ENCODE results near the gene GPC1.

GPC1 gene

GRCh38 chr2:240397542-240397916, 37.9 kb upstream of the GPC1 start:
- FAIRE-seq, result no peak

GRCh38 chr2:240397924-240398645, 37.4 kb upstream of the GPC1 start:
- no peak for FAIRE-seq

DNA sequence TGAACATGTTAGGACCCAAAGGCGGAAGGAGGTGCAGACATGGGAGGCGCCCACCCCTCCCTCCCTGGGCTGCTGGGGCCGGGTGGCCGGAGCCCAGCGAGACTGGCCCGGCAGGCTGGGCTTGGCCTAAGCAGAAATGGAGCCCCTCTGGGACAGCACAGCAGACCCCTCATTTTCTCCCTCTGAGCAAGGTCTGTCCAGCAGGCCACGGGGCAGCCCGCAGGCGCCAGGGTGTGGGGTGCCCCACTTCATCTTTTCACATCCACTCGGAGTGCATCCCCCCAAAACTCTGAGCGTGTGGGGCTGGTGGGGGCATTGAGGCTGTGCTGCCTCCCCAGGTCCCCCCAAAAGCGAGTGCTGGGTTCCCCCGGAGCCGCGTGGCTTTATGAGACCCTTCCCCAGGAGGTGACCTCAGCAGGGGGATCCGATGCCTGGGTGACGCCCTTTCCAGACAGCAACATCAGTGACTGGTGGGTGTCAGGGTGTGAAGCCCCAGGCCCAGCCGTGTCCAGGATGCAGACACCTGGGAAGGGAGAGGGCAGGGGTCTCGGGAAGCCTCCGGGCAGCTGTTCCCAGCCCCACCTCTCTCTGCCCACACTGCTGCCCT, 36.7 kb upstream of the GPC1 start:
- no peak for FAIRE-seq

DNA sequence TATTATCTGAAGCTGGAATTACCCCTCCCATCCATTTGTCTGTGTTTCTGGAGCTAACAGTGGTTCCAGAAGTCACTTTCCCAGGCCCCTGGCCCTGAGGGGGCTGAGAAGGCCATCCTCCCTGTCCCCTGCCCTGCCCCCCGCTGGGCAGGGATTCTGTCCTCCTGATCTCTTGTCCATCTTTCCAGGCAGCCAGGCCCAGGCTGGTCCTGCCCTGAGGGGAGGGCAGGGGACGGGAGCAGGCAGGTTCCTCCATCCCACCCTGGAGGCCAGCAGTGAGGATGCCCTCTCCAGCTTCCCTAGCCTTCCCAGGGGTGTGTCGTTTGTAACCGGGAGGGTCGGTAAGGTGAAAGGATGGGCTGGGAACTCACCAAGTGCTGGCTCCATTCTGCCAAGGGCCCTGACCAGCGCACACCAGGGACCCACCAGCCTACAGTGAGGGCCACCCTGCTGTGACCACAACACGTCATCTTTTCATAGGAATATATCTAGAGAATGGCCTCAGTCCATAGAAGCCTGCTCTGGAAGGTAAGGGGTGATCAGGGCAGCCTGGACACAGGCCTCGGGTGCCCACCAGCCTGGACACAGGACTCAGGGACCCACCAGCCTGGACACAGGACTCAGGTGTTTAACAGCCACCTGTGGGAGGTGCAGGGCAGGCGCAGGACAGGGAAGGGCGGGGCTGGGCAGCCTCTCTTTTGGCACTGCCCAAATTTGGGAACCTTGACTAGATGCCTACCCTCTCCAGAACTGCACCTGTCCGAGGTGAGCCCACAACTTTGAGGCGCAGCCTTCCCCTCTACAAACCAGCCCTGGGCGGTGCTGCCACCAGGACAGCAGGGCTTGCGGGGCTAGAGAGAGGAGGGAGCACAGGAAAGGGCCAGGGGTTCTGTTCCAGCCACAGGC, 35.8 kb upstream of the GPC1 start:
- no peak for FAIRE-seq

- no peak for FAIRE-seq
Observed at GRCh38 chr2:240400371-240401161, 34.9 kb upstream of the GPC1 start.

- FAIRE-seq, result no peak
Observed at GRCh38 chr2:240401308-240401707, 34.2 kb upstream of the GPC1 start.

DNA sequence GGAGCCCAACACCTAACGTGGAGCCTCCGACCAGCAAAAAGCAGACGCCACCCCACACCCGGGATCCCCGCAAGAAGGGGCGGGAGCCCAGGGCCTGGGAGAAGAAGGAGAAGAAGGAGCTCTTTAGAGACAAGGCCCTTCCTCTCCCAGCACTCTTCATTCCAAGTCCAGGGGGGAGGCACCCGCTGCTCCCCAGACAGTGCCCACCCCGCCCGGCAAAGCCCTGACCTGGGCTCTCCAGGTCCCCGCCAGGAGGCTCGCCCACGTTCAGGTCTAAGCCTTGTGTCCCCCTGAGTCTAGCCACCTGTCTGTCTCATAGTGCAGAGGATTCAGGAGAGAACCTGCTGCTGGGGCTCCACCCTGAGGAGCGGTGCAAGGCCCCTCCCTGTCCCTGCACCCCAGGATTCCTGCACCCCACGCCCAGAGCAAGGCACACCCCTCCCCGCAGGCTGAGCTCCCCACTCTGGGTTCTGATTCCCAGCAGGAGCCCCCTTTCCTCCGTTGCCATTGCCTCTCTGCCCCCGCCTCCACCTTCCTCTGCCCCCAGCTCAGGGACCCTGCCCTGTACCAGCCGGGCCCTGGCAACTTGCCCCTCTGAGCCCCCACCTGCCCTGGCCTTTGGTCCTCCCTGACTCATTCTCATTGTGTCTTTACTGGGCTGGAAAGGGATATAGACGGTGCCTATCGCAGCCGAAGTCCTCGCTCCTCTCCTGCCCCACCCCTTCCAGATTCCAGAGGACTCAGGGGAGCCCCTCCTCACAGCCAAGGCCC, 33.5 kb upstream of the GPC1 start:
- no peak for FAIRE-seq

GRCh38 chr2:240402566-240403272, 32.7 kb upstream of the GPC1 start:
- no peak for FAIRE-seq

GRCh38 chr2:240403396-240404104, 31.9 kb upstream of the GPC1 start:
- FAIRE-seq, result no peak

DNA sequence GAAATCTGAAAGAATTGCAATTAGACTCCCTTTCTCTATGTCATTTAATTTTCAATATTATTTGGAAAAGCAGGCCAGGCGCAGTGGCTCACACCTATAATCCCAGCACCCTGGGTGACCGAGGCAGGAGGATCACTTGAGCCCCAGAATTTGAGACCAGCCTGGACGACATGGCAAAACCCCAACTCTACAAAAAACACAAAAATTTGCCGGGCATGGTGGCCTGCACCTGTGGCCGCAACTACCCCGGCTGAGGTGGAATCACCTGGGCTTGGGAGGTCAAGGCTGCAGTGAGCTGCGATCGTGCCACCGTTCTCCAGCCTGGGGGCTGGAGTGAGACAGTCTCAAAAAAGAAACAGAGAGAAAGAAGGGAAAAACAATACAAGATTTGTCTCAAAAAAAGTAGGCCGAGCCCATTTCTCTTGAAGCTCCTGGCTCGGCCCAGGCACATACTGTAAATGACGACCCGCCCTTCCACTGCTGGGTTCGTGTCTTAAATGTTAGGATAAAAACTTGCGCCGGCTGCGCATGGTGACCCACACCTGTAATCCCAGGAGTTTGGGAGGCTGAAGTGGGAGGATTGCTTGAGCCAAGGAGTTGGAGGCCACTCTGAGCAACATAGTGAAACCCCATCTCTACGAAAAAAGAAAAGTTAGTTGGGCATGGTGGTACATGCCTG, 31.1 kb upstream of the GPC1 start:
- FAIRE-seq, result no peak

GRCh38 chr2:240405133-240405532, 30.3 kb upstream of the GPC1 start:
- no peak for FAIRE-seq

DNA sequence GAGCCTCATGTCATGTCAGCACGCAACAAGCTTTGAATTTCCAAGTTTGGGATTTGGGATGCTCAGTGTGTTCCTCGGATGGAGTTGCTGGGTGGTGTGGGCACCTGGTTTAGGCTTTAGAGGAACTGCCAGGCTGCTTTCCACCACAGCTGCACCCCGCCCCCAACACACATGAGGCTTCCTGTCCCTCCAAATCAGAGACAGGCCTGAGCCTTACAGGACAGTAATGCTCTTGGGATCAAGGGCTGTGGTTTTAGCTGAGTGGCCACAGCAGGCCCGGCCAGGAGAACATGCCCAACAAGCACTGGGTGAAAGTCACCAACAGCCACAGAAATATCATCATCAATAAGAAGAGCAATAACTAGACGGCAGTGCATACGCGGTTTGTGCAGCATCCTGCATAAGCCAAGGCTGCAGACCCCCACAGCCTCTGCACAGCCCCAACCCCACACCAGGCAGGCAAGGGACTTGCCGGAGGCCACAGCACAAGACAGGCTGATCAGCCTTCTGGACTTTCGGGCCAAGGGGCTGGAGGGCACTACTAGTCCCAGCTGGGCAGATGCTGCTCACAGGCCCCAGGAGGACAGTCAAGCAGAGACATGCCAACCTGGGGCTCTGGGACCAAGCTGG, 29.7 kb upstream of the GPC1 start:
- FAIRE-seq, result no peak

GRCh38 chr2:240407090-240407489, 28.4 kb upstream of the GPC1 start:
- FAIRE-seq, result no peak

- FAIRE-seq, result no peak
Observed at GRCh38 chr2:240410004-240410403, 25.5 kb upstream of the GPC1 start.

- FAIRE-seq, result no peak
Observed at GRCh38 chr2:240410808-240411207, 24.7 kb upstream of the GPC1 start.

GRCh38 chr2:240411261-240412160, 24.0 kb upstream of the GPC1 start:
- FAIRE-seq, result no peak

DNA sequence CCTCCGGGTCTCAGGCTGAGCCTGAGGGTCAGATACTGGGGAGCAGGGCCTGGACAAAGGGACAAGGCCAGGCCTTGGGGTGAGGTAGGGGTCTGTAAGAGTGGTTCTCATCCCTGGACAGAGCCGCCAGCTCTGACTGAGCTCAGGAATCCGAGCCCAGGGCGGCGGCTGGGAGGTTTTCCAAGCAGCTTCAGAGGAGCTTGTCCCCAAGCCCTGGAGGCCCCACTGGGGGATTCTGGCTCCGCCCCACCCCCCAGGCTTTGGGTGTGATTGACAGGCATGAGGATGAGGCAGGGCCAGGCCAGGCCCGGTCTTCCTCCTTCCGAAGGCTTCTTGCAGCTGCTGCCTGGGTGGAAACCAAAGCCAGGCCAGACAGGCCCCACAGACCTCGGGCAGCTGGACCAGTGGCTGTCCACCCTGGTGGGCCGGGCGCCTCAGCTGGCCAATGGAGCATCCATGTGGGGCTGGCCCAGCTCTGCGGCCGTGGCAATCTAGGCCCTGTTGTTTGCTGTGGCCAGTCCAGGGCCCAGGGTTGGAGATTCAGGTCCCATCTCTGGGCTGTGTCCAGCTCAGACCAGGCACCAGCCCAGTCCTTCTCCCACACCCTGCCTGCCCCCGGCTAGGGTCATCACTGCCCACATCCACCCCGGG, 23.1 kb upstream of the GPC1 start:
- FAIRE-seq, result no peak

All from colon (tissue), 2 donors.